Measurements from ENCODE around the gene PACS1. TPM values are rescaled to one million over a fixed set of nuclear protein-coding genes. Genes with fewer than 3 reads are reported as not detected.

Gene PACS1
- total and polyA plus RNA-seq, 8 donors, result 50.7 to 57.5 (median 54.9) TPM

DNA sequence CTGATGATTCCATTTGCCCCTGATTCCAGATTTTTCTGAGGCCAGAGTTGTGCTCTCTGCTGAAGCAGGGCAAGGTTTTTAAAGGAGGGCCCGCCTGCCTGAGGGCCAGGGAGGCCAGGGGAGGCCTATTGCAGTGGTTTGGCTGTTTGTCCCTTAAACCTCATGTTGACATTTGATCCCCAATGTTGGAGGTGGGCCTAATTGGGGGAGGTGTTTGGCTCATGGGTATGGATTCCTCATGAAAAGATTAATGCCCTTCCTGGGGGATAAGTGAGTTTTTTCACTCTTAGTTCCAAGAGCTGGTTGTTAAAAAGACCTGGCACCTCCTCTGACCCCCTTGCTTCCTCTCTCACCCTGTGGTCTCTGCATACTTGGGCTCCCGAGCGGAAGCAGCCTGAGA is 30.3 kb upstream of the PACS1 start:
- TF ChIP-seq, protein P1, sequence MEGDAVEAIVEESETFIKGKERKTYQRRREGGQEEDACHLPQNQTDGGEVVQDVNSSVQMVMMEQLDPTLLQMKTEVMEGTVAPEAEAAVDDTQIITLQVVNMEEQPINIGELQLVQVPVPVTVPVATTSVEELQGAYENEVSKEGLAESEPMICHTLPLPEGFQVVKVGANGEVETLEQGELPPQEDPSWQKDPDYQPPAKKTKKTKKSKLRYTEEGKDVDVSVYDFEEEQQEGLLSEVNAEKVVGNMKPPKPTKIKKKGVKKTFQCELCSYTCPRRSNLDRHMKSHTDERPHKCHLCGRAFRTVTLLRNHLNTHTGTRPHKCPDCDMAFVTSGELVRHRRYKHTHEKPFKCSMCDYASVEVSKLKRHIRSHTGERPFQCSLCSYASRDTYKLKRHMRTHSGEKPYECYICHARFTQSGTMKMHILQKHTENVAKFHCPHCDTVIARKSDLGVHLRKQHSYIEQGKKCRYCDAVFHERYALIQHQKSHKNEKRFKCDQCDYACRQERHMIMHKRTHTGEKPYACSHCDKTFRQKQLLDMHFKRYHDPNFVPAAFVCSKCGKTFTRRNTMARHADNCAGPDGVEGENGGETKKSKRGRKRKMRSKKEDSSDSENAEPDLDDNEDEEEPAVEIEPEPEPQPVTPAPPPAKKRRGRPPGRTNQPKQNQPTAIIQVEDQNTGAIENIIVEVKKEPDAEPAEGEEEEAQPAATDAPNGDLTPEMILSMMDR (IDR thresholded peaks at IDR 0.05), result no peak
- no peaks in the 10 kb centered on the region for H3K9me3 ChIP-seq
- H3K4me3 ChIP-seq, result no peak overlapping the region
- peaks cover 0 to 5% of the 10 kb centered on the region in 2 donors for H3K27me3 ChIP-seq
- no peak for ATAC-seq
- H3K36me3 ChIP-seq, result no peaks in the 10 kb centered on the region
- DNase-seq, result peak in 1 of 4 donors; percentile 21
- no peaks in the 10 kb centered on the region for H3K4me1 ChIP-seq
- no peak overlapping the region for H3K27ac ChIP-seq
- intact Hi-C loops (cut with DNase I), result no loop called here

DNA sequence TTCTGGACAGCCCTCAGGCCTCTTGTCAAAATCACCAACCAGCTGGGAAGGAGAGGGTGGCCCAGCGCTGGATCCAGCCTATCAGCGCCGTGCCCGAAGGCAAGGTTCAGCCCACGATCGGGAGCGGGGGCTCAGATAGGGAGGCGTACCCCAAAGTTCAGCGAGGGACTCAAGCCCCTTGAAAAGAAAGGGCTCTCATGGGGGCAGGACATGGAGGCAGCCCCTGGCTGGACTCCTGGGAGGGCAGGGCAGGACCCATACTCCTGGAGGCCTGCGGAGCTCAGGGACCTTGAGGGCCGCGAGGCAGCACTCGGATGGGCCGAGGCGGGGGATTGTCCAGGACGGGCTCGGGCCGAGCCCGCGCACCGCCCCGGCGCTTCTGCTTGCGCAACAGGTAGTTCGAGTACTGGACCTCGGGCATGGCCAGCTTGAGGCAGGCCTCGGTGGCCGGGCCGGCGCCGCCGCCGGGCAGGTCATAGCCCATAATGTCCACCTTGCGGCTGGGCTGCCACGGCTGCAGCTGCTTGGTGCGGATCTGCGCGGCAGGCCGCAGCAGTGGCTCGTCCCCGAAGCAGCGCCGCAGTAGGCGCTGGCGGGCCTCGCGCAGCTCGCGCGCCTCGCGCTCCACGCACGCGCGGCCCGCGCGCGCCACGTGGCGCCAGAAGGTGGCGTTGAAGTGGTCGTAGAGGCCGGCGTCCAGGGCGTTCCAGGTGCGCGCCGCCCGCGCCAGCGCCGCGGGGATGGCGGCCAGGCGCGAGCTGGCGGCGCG is 27.7 kb upstream of the PACS1 start:
- no peaks in the 10 kb centered on the region for H3K36me3 ChIP-seq
- H3K4me1 ChIP-seq, result peaks cover 0 to 4% of the 10 kb centered on the region in 2 donors
- H3K27me3 ChIP-seq, result peaks cover 0 to 2% of the 10 kb centered on the region in 2 donors
- H3K4me3 ChIP-seq, result no peak overlapping the region
- H3K9me3 ChIP-seq, result no peaks in the 10 kb centered on the region
- intact Hi-C loops (cut with DNase I), result no loop called here
- TF ChIP-seq, protein P1 (IDR thresholded peaks at IDR 0.05), result no peak
- ATAC-seq (no peak), DNase-seq (peak in 1 of 4 donors; percentile 59)
- no peak overlapping the region for H3K27ac ChIP-seq

DNA sequence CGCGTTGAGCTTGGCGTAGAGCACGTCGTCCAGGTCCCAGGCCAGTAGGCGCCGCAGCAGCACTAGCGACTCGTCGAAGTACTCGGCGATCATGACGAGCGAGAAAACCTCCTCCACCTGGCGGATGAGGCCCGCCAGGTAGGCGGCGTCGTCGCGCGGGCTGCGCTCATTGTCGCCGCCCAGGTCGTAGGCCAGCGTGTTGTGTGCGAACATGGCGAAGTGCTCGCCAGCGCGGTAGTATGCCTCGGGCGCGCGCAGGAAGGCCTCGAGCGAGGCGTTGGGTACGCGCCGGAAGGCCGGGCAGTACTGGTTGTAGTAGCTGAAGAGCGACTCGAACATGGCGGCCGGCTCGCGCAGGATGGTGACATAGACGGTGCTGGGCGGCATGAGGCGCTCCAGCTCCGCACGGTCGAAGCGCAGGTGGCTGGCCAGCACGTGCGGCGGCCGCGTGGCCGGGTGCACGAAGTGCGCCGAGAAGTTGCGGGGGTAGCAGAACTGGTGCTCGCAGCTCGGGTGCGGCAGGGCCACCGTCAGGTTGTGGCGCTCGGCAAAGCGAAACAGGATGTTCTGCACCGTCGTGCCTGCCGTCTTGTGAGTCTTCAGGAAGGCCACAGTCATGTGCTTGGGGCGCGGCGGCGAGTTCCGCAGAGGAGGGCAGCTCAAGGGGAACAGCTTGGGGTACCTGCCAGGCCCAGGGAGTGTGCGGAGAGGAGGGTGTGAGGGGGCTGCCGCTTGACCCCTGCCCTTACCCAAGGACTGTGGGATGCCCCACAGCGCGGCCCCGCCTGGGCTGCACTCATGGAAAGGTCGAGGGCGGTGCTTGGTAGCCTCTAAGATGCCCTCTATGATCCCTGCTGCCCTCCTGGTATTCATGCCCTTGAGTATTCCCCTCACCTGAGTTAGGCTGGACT is 26.8 kb upstream of the PACS1 start:
- no peaks in the 10 kb centered on the region for H3K36me3 ChIP-seq
- ATAC-seq, result no peak
- H3K4me3 ChIP-seq, result no peak overlapping the region
- peaks cover 0 to 4% of the 10 kb centered on the region in 2 donors for H3K4me1 ChIP-seq
- TF ChIP-seq, protein P1 (IDR thresholded peaks at IDR 0.05), result no peak
- H3K27me3 ChIP-seq, result peaks cover 0 to 10% of the 10 kb centered on the region in 2 donors
- peak in 1 of 4 donors; percentile 73 for DNase-seq
- H3K9me3 ChIP-seq, result no peaks in the 10 kb centered on the region
- H3K27ac ChIP-seq, result no peak overlapping the region
- intact Hi-C loops (cut with DNase I), result no loop called here

DNA sequence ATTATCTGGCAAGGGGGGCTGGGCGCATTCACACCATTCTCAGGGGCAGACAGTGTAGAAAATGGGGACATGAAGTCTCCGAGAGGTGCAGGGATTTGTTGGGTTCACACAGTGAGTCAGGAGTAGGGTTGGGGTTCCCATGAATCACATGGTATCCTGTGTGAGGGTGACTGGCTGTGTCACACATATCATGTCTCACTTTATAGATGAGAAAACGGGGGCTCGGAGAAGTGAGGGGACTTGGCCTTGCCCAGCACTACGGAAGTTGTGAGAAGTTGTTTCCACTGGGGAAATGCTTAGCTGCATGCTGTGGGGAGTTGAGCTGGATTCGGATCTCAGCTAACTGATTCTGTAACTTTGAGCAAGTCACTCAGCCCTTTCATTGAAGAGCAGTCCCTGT is 25.3 kb upstream of the PACS1 start:
- TF ChIP-seq, protein P1 (IDR thresholded peaks at IDR 0.05), result no peak

GRCh38 chr11:66045177-66045639 is 24.9 kb upstream of the PACS1 start:
- Histone ChIP-seq H3K9me3 (no peaks in the 10 kb centered on the region), H3K27me3 (peaks cover 8 to 26% of the 10 kb centered on the region in 2 donors), H3K27ac (no peak overlapping the region), H3K36me3 (no peaks in the 10 kb centered on the region), H3K4me3 (no peak overlapping the region), H3K4me1 (peaks cover 0 to 4% of the 10 kb centered on the region in 2 donors)
- intact Hi-C loops (cut with DNase I), result no loop called here
- TF ChIP-seq, protein P1 (IDR thresholded peaks at IDR 0.05), result peak; percentile 88 to 96
- DNase-seq (peak; percentile 45 to 93 (median 74)), ATAC-seq (peak; percentile 91)

More for the DNA sequence above, 25.3 kb upstream of the PACS1 start:
- ATAC-seq, result no peak
- intact Hi-C loops (cut with DNase I), result no loop called here
- H3K4me1 ChIP-seq, result peaks cover 0 to 4% of the 10 kb centered on the region in 2 donors
- H3K4me3 ChIP-seq, result no peak overlapping the region
- no peaks in the 10 kb centered on the region for H3K9me3 ChIP-seq
- H3K27ac ChIP-seq, result no peak overlapping the region
- no peak for DNase-seq
- peaks cover 8 to 25% of the 10 kb centered on the region in 2 donors for H3K27me3 ChIP-seq
- no peaks in the 10 kb centered on the region for H3K36me3 ChIP-seq
